Heart left ventricle (tissue), 16 donors: Measurements from ENCODE around the gene SASH3. TPM values are rescaled to one million over a fixed set of nuclear protein-coding genes. Genes with fewer than 3 reads are reported as not detected.
"Not testable (repeated sequence)": the region's sequence is repeated elsewhere in the genome, so short reads cannot be mapped to it uniquely, and the experiment has no call there.

ENCODE experiments used
- ATAC-seq, 4 donors: fragments of 200-7000 bp; cut with Tn5 transposase; one replicate each; pipeline ENCODE4 v1.9.1; 2020 to 2022; ENCODE audit warnings: moderate library complexity in 4 of 4, mild to moderate bottlenecking in 3 of 4, moderate number of reproducible peaks in 1 of 4
- DNase-seq, 5 donors: peaks; one replicate each; pipeline ENCODE4 v3.0.0-alpha.2; 2020
- H3K27ac ChIP-seq, 12 donors: fragments of 200-600 bp; sonication (generic) in 4 of 12; one replicate each; pipeline versions ENCODE4 v1.5.0 to v1.8.0; 2016 to 2022; ENCODE audit warnings: mild to moderate bottlenecking in 2 of 12
- H3K27me3 ChIP-seq, 9 donors: fragments of 200-600 bp; sonication (generic) in 2 of 9; one replicate each; pipeline versions ENCODE4 v1.5.1 to v1.8.0; 2016 to 2022; ENCODE audit warnings: mild to moderate bottlenecking in 3 of 9
- H3K36me3 ChIP-seq, 9 donors: fragments of 200-600 bp; sonication (generic) in 2 of 9; one replicate each; pipeline versions ENCODE4 v1.5.0 to v1.8.0; 2018 to 2022; ENCODE audit warnings: mild to moderate bottlenecking in 2 of 9
- H3K4me1 ChIP-seq, 12 donors: fragments of 200-600 bp; sonication (generic) in 4 of 12; one replicate each; pipeline versions ENCODE4 v1.5.0 to v1.8.0; 2016 to 2022; ENCODE audit warnings: mild to moderate bottlenecking in 3 of 12
- H3K4me3 ChIP-seq, 12 donors: fragments of 200-600 bp; sonication (generic) in 4 of 12; one replicate each; pipeline versions ENCODE4 v1.5.0 to v1.8.0; 2017 to 2022; ENCODE audit warnings: mild to moderate bottlenecking in 9 of 12, moderate library complexity in 4 of 12
- H3K9me3 ChIP-seq, 12 donors: fragments of 200-600 bp; sonication (generic) in 4 of 12; one replicate each; pipeline versions ENCODE4 v1.5.0 to v1.8.0; 2016 to 2022; ENCODE audit warnings: mild to moderate bottlenecking in 1 of 12
- POLR2A ChIP-seq, 2 donors: fragments of 450-650 bp; IDR thresholded peaks; one replicate each; pipeline ENCODE4 v1.6.1; 2017; ENCODE audit warnings: antibody characterized with exemption in 2 of 2, mild to moderate bottlenecking in 2 of 2, moderate library complexity in 2 of 2
- WGBS, 4 donors: extraction: QIAGEN DNeasy Blood & Tissue Kit in 2 of 4; methylation state at CpG; one replicate each; pipeline versions ENCODE4 v1.1.5 to v1.1.7; 2013 to 2018; 5-methylcytosine and 5-hydroxymethylcytosine counted together
- intact Hi-C, 10 donors: fragments of 100-400 bp; cut with DNase I; formaldehyde crosslinking; loops; one replicate each; pipeline versions ENCODE4 v1.11.1 to v1.14.2; 2022
- polyA plus RNA-seq, 2 donors: library from polyadenylated mRNA; stranded (reverse); fragments of 200-250 nt; gene quantifications; one replicate each; pipeline ENCODE4 v1.2.3, GENCODE V29; 2013
- total RNA-seq, 9 donors: library from RNA; depleted of rRNA in 2 of 9; stranded (reverse); fragments of >200 nt in 2 of 9; fragmentation: NEBNext Ultra II Directional in 3 of 9; extraction: Animal tissue kit (Norgen Biotek cat#: 25700) in 3 of 9; gene quantifications; one replicate each; pipeline versions ENCODE4 v1.1.0 to v1.2.4, GENCODE V29; 2016 to 2023
- TF ChIP-seq, protein P1 (sequence below), 12 donors: fragments of 200-600 bp; sonication (generic) in 4 of 12; IDR thresholded peaks; one replicate each; pipeline versions ENCODE4 v1.5.0 to v1.8.0; 2018 to 2022; ENCODE audit warnings: antibody characterized with exemption in 12 of 12, mild to moderate bottlenecking in 5 of 12
- donor health status: ischemic (EF 13 %, LVEDD 7.1; RV severe dilation, severe dysfunction).
- donor health status: healthy with polysubstance abuse.
- donor health status: DM: no; HTN: yes; CAD: no.
- donor health status: DM: no; HTN: no; CAD: no.
- donor health status: ischemic (EF 25% LVEDD 6.9; RV normal size, moderate dysfunction).
- donor health status: ischemic (EF 25% LVEDD 5.7; RV mildly dilated, moderate dysfunction).
- donor health status: healthy.
- donor health status: DM: yes; HTN: yes; CAD: no.
- donor health status: ischemic (EF 35%, LVEDD 5.7; RV mildly dilated, moderate dysfunction).
- donor health status: nonischemic (EF 11% LVEDD 7.7; RV severe dilation, severe dysfunction).
- donor health status: DM: yes; HTN: yes; CAD: no.
- donor health status: PGD.
- donor health status: ischemic (EF 29% LVEDD 5.4; RV normal size, mild dysfunction).
- donor health status: nonischemic (EF 23%, LVEDD 6.1; RV moderate dilation, normal function).

SASH3 gene
- total and polyA plus RNA-seq, 11 donors = 0.61 to 27.8 (median 1.6) TPM

DNA sequence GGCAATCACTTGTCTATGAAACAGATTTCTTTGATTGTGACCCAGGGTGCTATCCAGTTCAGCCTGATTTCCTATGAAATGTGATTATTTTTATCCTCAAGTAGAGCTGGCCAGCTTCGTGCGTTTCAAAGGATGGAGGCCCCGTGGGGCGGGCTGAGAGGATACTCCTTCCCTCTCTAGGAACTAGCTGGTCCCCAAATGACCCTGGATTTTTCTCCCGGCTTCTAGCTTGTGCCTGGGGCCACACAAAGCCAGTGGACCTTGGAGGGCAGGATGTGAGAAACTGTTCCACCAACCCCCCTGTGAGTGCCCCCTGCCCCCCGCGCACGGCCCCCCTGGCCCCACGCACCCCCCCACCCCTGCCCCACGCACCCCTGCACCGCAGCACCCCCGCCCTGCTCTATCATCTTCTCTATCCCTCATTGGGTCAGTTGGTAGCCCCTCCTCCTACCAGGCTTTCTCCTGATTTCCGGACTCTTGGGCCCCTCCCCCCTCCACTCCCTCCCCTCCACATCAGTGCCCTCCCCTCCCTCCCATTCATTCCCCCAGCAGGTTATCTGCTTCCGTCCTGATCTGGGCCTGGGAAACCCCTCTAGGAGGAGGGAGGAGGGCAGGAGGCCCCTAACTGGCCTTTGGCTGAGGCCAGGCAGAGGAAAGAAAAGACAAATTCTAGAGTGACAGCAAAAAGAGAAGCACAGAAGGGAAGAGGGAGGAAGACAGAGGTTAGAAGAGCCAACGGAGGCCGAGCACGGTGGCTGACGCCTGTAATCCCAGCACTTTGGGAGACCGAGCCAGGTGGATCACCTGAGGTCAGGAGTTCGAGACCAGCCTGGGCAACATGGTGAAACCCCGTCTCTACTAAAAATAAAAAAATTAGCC is 37.6 kb upstream of the SASH3 start:
- TF ChIP-seq, protein P1, sequence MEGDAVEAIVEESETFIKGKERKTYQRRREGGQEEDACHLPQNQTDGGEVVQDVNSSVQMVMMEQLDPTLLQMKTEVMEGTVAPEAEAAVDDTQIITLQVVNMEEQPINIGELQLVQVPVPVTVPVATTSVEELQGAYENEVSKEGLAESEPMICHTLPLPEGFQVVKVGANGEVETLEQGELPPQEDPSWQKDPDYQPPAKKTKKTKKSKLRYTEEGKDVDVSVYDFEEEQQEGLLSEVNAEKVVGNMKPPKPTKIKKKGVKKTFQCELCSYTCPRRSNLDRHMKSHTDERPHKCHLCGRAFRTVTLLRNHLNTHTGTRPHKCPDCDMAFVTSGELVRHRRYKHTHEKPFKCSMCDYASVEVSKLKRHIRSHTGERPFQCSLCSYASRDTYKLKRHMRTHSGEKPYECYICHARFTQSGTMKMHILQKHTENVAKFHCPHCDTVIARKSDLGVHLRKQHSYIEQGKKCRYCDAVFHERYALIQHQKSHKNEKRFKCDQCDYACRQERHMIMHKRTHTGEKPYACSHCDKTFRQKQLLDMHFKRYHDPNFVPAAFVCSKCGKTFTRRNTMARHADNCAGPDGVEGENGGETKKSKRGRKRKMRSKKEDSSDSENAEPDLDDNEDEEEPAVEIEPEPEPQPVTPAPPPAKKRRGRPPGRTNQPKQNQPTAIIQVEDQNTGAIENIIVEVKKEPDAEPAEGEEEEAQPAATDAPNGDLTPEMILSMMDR (IDR thresholded peaks at IDR 0.05) = no peak
- TF ChIP-seq POLR2A (IDR thresholded peaks at IDR 0.05) = no peak
- Histone ChIP-seq H3K9me3 (no peaks in the 10 kb centered on the region), H3K27me3 (no peaks in the 10 kb centered on the region), H3K36me3 (no peaks in the 10 kb centered on the region), H3K27ac (no peak overlapping the region), H3K4me3 (no peak overlapping the region), H3K4me1 (peaks cover 0 to 20% (median 0%) of the 10 kb centered on the region in 12 donors)
- DNase-seq = peak in 1 of 5 donors; percentile 13
- ATAC-seq = no peak
- 38 to 56% (median 48%) methylated on average over 17 to 21 of the region's 21 CpGs for WGBS, 4 donors
- intact Hi-C loops = loop anchor here in 2 of 10 donors (10.0 kb wide), 2 partner anchors 83 to 143 kb away; no protein-coding TSS in a partner anchor

DNA sequence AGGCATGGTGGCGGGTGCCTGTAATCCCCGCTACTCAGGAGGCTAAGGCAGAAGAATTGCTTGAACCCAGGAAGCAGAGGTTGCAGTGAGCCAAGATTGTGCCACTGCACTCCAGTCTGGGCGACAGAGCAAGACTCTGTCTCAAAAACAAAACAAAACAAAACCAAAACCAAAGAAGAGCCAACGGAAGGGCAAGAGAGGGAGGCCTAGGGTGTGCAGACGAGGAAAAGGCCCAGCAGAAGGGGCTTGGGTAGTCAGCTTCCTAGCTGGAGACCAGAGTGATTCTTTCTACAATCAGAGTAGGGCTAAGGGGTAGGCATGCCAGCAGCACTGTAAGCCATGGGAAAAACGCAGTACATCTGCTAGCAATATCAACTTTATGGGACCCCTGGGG is 37.0 kb upstream of the SASH3 start:
- 67 to 86% (median 79%) methylated on average over 6 of the region's 6 CpGs for WGBS, 4 donors
- not testable (repeated sequence) for H3K36me3 ChIP-seq, H3K27me3 ChIP-seq, ATAC-seq, H3K27ac ChIP-seq, DNase-seq, H3K9me3 ChIP-seq, H3K4me3 ChIP-seq
- H3K4me1 ChIP-seq = peaks cover 0 to 17% (median 0%) of the 10 kb centered on the region in 12 donors
- intact Hi-C loops = loop anchor here in 2 of 10 donors (10.0 kb wide), 2 partner anchors 82 to 142 kb away; no protein-coding TSS in a partner anchor

DNA sequence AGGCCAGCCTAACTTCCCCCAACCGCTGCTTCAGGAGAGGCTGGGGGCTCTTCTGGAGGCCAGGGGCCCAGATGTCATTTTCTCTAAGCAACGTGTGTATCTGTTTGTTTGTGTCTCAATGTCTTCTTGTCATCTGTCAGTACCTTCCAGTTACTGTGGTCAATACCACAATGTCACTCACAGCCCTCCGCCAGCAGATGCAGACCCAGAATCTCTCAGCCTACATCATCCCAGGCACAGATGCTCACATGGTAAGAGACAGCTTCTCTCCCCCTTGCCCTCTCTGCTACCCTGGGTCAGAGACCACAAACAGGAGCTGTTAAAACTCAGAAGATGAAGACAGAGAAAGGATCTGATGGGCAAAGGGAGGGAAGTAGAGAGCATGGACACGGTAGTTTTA is 35.9 kb upstream of the SASH3 start:
- DNase-seq = no peak

DNA sequence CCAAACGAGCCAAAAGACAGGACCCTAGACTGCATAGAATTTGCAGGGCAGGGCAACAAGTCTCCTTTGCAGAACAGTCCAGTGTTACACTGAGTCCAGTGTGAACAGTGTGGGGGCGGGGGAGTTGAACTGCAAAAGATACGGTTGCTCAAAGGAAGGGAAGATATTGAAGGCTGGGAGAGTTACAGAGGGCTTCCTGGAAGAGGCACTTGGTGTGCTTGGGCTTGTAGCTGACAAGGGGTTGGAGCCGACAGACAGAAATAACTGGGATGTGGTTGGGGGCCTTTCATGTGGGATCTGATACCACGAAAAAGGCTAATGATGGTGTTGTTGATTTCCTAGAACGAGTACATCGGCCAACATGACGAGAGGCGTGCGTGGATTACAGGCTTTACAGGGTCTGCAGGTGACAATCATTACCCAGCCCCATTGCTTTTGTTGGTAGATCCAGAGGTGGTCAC is 34.9 kb upstream of the SASH3 start:
- intact Hi-C loops = loop anchor here in 2 of 10 donors (10.0 kb wide), 2 partner anchors 80 to 140 kb away; no protein-coding TSS in a partner anchor
- no peak for DNase-seq
- H3K27ac ChIP-seq = no peak overlapping the region

More for the DNA sequence above, 35.9 kb upstream of the SASH3 start:
- no peaks in the 10 kb centered on the region for H3K9me3 ChIP-seq
- 71 to 83% (median 80%) methylated on average over 4 of the region's 4 CpGs for WGBS, 4 donors
- no peaks in the 10 kb centered on the region for H3K36me3 ChIP-seq
- intact Hi-C loops = loop anchor here in 2 of 10 donors (10.0 kb wide), 2 partner anchors 81 to 141 kb away; no protein-coding TSS in a partner anchor
- TF ChIP-seq, protein P1 (IDR thresholded peaks at IDR 0.05) = no peak
- no peak for TF ChIP-seq POLR2A (IDR thresholded peaks at IDR 0.05)
- H3K27ac ChIP-seq = no peak overlapping the region
- H3K4me3 ChIP-seq = no peak overlapping the region
- H3K27me3 ChIP-seq = no peaks in the 10 kb centered on the region
- H3K4me1 ChIP-seq = peaks cover 0 to 13% (median 0%) of the 10 kb centered on the region in 12 donors
- ATAC-seq = no peak

More for the DNA sequence above, 34.9 kb upstream of the SASH3 start:
- peaks cover 0 to 13% (median 0%) of the 10 kb centered on the region in 12 donors for H3K4me1 ChIP-seq
- ATAC-seq = no peak
- H3K9me3 ChIP-seq = no peaks in the 10 kb centered on the region
- no peak for TF ChIP-seq POLR2A (IDR thresholded peaks at IDR 0.05)
- TF ChIP-seq, protein P1 (IDR thresholded peaks at IDR 0.05) = no peak
- no peaks in the 10 kb centered on the region for H3K36me3 ChIP-seq
- no peak overlapping the region for H3K4me3 ChIP-seq
- no peaks in the 10 kb centered on the region for H3K27me3 ChIP-seq
- 80 to 91% (median 87%) methylated on average over 10 of the region's 10 CpGs for WGBS, 4 donors
